Suprapubic skin (tissue), 4 donors: ENCODE data around the gene TIE1. TPM values are rescaled to one million over a fixed set of nuclear protein-coding genes. Genes with fewer than 3 reads are reported as not detected.
A peak's percentile ranks its signal among the peaks of the same experiment; 100 is the strongest.

ENCODE experiments used
- DNase-seq, 2 donors: peaks; one replicate each; pipeline ENCODE4 v3.0.0-alpha.2; 2019; ENCODE audit warnings: low spot score in 2 of 2
- H3K27ac ChIP-seq: fragments of 200-600 bp; sonication (generic); one replicate; pipeline ENCODE4 v1.5.1; 2019
- H3K27me3 ChIP-seq: fragments of 200-600 bp; sonication (generic); one replicate; pipeline ENCODE4 v1.5.1; 2019
- H3K36me3 ChIP-seq: fragments of 200-600 bp; sonication (generic); one replicate; pipeline ENCODE4 v1.5.1; 2019
- H3K4me1 ChIP-seq: fragments of 200-600 bp; sonication (generic); one replicate; pipeline ENCODE4 v1.5.1; 2019
- H3K4me3 ChIP-seq: fragments of 200-600 bp; sonication (generic); one replicate; pipeline ENCODE4 v1.5.1; 2019; ENCODE audit warnings: mild to moderate bottlenecking
- H3K9me3 ChIP-seq: fragments of 200-600 bp; sonication (generic); one replicate; pipeline ENCODE4 v1.5.1; 2019
- CTCF ChIP-seq, 2 donors: fragments of 200-600 bp in 1 of 2; fragments of 450-650 bp in 1 of 2; sonication (generic) in 1 of 2; IDR thresholded peaks; one replicate each; pipeline ENCODE4 v1.5.1; 2016 to 2019; ENCODE audit warnings: antibody characterized with exemption in 2 of 2, mild to moderate bottlenecking in 1 of 2, moderate library complexity in 1 of 2
- EP300 ChIP-seq: sonication (generic); formaldehyde crosslinking; IDR thresholded peaks from one replicate; pipeline ENCODE4 v1.6.1; 2017; ENCODE audit warnings: antibody characterized with exemption
- POLR2A ChIP-seq, 2 donors: fragments of 450-650 bp; IDR thresholded peaks; one replicate each; pipeline ENCODE4 v1.6.1; 2017; ENCODE audit warnings: antibody characterized with exemption in 2 of 2, mild to moderate bottlenecking in 2 of 2, moderate library complexity in 2 of 2
- POLR2AphosphoS5 ChIP-seq, 3 donors: sonication (generic); formaldehyde crosslinking; IDR thresholded peaks; one replicate each; pipeline ENCODE4 v1.6.1; 2017; ENCODE audit warnings: antibody characterized with exemption in 3 of 3
- WGBS: methylation state at CpG from one replicate; pipeline ENCODE4 v1.1.5; 2018; 5-methylcytosine and 5-hydroxymethylcytosine counted together
- total RNA-seq, 4 donors: library from RNA; depleted of rRNA; stranded (reverse); fragments of >200 nt; gene quantifications; one replicate each; pipeline ENCODE4 v1.1.0, GENCODE V29; 2016

Gene TIE1
- total RNA-seq, 4 donors from 2014 or later, result 5.4 to 19.0 (median 11.3) TPM

GRCh38 chr1:43277116-43277876 is 23.5 kb upstream of the TIE1 start:
- Histone ChIP-seq H3K4me1 (peaks cover 3% of the 10 kb centered on the region), H3K9me3 (no peaks in the 10 kb centered on the region), H3K27me3 (no peaks in the 10 kb centered on the region), H3K36me3 (no peaks in the 10 kb centered on the region), H3K27ac (no peak overlapping the region), H3K4me3 (no peak overlapping the region)
- DNase-seq, result peak; percentile 50 to 53
- 92% methylated on average over 7 of the region's 7 CpGs for WGBS
- TF ChIP-seq CTCF (IDR thresholded peaks at IDR 0.05) (no peak), POLR2AphosphoS5 (IDR thresholded peaks at IDR 0.05) (no peak), POLR2A (IDR thresholded peaks at IDR 0.05) (no peak), EP300 (no peak)

- no peak for DNase-seq
- TF ChIP-seq EP300 (no peak), POLR2AphosphoS5 (IDR thresholded peaks at IDR 0.05) (no peak), CTCF (IDR thresholded peaks at IDR 0.05) (no peak), POLR2A (IDR thresholded peaks at IDR 0.05) (no peak)
Measured at GRCh38 chr1:43279161-43279560, 21.6 kb upstream of the TIE1 start.

GRCh38 chr1:43279666-43280065 is 21.1 kb upstream of the TIE1 start:
- Histone ChIP-seq H3K27me3 (no peaks in the 10 kb centered on the region), H3K27ac (no peak overlapping the region), H3K36me3 (no peaks in the 10 kb centered on the region), H3K9me3 (no peaks in the 10 kb centered on the region), H3K4me3 (no peak overlapping the region), H3K4me1 (peaks cover under 1% of the 10 kb centered on the region)
- 92% methylated on average over 6 of the region's 6 CpGs for WGBS
- TF ChIP-seq POLR2AphosphoS5 (IDR thresholded peaks at IDR 0.05) (no peak), POLR2A (IDR thresholded peaks at IDR 0.05) (no peak), CTCF (IDR thresholded peaks at IDR 0.05) (no peak), EP300 (no peak)
- no peak for DNase-seq

More at GRCh38 chr1:43279161-43279560, 21.6 kb upstream of the TIE1 start:
- Histone ChIP-seq H3K9me3 (no peaks in the 10 kb centered on the region), H3K27ac (no peak overlapping the region), H3K4me1 (peaks cover 3% of the 10 kb centered on the region), H3K27me3 (no peaks in the 10 kb centered on the region), H3K36me3 (no peaks in the 10 kb centered on the region), H3K4me3 (no peak overlapping the region)
- 92% methylated on average over 5 of the region's 5 CpGs for WGBS

- Histone ChIP-seq H3K4me1 (peaks cover 3% of the 10 kb centered on the region), H3K36me3 (no peaks in the 10 kb centered on the region), H3K4me3 (no peak overlapping the region), H3K9me3 (no peaks in the 10 kb centered on the region), H3K27ac (no peak overlapping the region), H3K27me3 (no peaks in the 10 kb centered on the region)
- 55% methylated on average over 2 of the region's 2 CpGs for WGBS
- TF ChIP-seq EP300, result no peak
- no peak for DNase-seq
Measured at GRCh38 chr1:43280692-43281091, 20.1 kb upstream of the TIE1 start.

GRCh38 chr1:43282220-43283195 is 18.3 kb upstream of the TIE1 start:
- no peak overlapping the region for H3K27ac ChIP-seq
- no peaks in the 10 kb centered on the region for H3K9me3 ChIP-seq
- no peaks in the 10 kb centered on the region for H3K36me3 ChIP-seq
- peak in 1 of 2 donors; percentile 44 for DNase-seq
- 91% methylated on average over 10 of the region's 15 CpGs for WGBS
- TF ChIP-seq EP300 (no peak), CTCF (IDR thresholded peaks at IDR 0.05) (no peak), POLR2AphosphoS5 (IDR thresholded peaks at IDR 0.05) (no peak), POLR2A (IDR thresholded peaks at IDR 0.05) (no peak)
- H3K27me3 ChIP-seq, result no peaks in the 10 kb centered on the region
- peaks cover 4% of the 10 kb centered on the region for H3K4me1 ChIP-seq
- no peak overlapping the region for H3K4me3 ChIP-seq
